ENCODE data around the gene STAT3. TPM values are rescaled to one million over a fixed set of nuclear protein-coding genes. Genes with fewer than 3 reads are reported as not detected.
"Not testable (repeated sequence)": the region's sequence is repeated elsewhere in the genome, so short reads cannot be mapped to it uniquely, and the experiment has no call there.

Gene STAT3
- total RNA-seq, 1 donor from 2014 or later: 353 TPM

GRCh38 chr17:42409523-42410318 lies 21.5 kb upstream of the STAT3 start:
- DNase-seq (ENCODE audit: low spot score): no peak

- no peak for DNase-seq (ENCODE audit: low spot score)
Observed at GRCh38 chr17:42408061-42408460, 19.8 kb upstream of the STAT3 start.

DNA sequence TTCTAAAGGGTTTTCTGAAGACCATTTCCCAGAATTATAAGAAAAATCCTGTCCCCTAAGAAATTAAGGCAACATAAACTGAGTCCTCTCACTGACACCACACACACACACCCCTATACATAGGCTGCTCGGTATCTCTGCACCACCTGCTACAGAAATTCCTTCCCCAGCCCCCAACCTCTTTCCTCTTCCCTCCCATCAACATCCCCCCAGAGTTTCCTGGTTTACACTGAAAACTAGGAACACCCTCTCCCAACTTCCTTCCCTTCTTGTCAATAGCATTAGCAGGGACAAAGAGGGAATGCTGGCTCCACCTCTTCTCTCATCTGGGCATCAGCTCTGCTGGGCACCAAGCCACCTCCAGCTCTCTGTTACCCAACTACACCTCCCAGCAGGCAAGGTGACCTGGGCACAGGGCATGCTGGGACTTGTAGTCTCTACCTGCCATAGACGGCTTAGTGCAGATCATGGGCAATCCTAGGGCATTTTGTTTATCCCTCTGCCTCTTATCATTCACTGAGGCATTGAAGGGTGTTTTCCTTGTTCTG lies 19.1 kb upstream of the STAT3 start:
- no peak for DNase-seq (ENCODE audit: low spot score)

GRCh38 chr17:42406615-42407288 lies 18.5 kb upstream of the STAT3 start:
- no peak for DNase-seq (ENCODE audit: low spot score)

DNA sequence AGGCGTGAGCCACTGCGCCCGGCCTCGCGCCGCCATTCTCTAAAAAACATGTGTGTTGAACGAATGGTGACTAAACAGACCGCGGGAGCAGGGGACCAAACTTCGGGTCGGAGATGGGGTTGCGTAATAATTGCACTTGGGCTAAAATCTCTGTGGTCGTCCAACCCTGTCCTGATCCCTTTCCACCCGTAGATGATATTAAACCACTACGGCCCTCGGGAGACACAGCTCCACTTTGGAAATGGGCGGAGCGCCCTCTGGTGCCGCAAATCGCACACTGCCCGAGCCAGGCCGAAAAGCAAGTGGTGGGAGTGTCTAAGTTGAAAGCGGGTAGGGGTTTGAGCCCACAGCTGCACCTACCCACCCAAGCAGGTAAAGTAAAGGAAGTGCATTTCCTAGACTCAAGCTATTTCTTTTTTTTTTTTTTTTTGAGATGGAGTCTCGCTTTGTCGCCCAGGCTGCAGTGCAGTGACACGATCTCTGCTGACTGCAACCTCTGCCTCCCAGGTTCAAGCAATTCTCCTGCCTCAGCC lies 17.8 kb upstream of the STAT3 start:
- peak; percentile 95 for DNase-seq (ENCODE audit: low spot score)

- DNase-seq (ENCODE audit: low spot score): no peak
Observed at GRCh38 chr17:42405076-42405475, 16.8 kb upstream of the STAT3 start.

DNA sequence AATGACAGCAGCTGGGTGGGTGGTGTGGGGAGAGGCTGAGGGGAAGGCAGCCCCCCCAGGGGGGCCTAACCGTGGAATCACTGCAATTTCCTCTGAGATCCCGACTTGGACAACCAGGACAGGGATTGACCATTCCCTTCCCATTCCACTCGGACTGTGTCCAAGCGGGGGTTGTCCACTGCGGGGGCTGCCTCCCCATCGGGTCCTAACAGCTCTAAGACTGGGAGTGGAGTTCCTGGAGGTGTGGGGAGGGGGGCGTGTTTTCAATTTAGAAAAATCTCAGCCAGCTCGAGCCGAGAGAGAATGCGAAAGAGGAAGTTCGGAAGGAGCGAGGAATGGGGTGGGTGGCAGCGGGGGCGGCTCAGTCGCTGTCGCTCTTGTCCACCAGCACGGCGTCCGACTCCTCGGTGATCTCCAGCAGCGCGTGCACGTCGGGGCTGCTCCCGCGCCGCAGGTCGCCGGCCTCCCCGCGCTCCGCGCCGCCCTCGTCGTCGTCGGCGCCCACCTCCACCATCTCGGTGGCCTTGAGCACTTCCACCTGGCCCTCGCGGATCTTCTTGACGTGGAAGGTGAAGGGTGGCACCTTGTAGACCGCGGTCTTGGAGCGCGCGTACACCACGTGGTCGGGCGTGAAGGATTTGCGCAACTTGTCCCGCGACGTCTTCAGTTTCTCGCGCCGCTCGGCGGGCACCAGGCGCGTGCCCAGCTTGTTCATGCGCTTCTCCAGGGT lies 16.2 kb upstream of the STAT3 start:
- no peak for DNase-seq (ENCODE audit: low spot score)

GRCh38 chr17:42403150-42403549 lies 14.9 kb upstream of the STAT3 start:
- no peak for DNase-seq (ENCODE audit: low spot score)

GRCh38 chr17:42402117-42402516 lies 13.9 kb upstream of the STAT3 start:
- no peak for DNase-seq (ENCODE audit: low spot score)

- not testable (repeated sequence) for DNase-seq (ENCODE audit: low spot score)
Observed at GRCh38 chr17:42400844-42401375, 12.7 kb upstream of the STAT3 start.

DNA sequence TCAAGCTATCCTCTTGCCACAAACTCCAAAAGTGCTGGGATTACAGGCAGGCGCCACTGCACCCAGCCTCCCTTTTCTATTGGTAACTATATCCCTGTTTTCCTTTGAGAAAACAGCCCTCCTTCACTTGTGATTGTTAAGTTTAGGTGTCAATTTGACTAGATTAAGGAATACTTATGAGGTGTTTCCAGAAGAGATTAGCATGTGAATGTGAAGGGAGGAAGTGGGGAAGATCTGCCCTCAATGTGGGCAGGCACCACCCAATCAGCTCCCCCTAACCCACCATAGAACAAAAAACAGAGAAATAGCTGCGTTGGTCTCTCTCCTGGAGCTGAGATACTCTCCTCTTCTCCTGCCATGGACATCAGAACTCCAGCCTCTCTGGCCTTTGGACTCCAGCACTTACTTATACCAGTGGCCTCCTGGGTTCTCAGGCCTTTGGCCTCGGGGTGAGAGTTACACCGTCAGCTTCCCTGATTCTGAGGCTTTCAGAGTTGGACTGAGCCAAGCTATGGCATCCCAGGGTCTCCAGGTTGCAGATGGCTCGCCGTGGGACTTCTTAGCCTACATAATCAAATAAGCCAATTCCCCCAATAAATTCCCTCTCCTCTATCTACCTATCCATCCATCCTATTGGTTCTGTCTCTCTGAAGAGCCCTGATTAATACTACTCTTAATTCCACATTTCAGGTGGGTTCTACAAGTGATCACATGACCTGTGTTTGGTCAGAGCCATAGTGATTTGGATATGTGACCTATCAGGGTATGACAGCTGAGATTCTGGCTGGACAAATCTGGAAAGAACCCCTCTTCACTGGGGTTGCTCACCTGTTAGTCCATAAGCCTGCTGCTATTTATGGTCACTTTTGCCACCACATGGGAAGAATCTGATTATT lies 12.0 kb upstream of the STAT3 start:
- no peak for DNase-seq (ENCODE audit: low spot score)

GRCh38 chr17:42399121-42399520 lies 10.9 kb upstream of the STAT3 start:
- DNase-seq (ENCODE audit: low spot score): no peak

- DNase-seq (ENCODE audit: low spot score): not testable (repeated sequence)
Observed at GRCh38 chr17:42395601-42396000, 7.4 kb upstream of the STAT3 start.

DNA sequence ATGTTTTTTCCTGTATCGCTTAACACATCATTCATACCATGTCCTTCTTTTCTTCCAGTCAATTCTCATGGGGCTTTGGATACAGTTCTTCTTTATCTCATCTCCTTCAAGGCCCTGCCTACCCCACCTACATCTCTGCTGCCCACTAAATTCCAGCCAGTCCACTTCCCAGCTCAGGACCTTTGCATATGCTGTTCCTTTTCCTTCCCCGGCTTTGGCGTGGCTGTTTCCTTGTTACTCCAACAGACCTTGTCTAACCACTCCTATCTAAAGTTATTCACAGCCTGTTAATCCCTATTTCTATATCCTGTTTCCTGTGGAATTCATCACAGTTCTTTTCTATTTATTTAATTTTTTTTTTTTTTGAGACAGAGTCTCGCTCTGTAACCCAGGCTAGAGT lies 6.6 kb upstream of the STAT3 start:
- DNase-seq (ENCODE audit: low spot score): no peak

DNA sequence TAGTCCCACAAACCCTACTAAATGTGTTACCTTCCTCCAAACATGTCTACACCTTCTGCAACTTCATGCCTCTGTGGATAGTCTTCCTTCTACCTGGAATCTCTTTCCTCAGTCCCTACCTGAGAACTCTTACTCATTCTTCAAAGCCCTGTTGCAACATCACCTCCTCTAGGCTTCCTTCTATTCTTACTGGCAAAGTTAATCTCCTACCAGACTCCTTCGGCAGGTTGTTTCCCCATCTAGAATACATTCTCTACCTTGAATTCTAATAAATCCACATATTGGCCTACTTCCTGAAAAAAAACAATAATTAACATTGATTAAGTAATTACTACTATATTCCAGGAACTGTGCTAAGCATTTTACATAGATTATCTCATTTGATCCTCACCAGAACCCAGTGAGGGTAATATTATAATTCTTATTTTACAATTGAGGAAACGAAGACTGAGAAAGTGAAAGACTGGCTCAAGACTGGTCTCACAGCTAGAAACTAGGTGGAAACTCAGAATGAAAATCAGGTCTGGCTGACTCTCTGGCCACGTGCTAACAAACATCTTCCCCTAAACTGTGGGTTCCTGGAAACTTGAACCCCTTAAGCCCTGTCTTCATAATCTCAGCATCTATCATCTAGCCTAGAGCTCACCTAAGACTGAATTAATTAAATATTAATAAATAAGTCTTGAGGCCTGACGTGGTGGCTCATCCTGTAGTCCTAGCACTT lies 4.6 kb upstream of the STAT3 start:
- no peak for DNase-seq (ENCODE audit: low spot score)

GRCh38 chr17:42391439-42391838 lies 3.2 kb upstream of the STAT3 start:
- DNase-seq (ENCODE audit: low spot score): not testable (repeated sequence)

DNA sequence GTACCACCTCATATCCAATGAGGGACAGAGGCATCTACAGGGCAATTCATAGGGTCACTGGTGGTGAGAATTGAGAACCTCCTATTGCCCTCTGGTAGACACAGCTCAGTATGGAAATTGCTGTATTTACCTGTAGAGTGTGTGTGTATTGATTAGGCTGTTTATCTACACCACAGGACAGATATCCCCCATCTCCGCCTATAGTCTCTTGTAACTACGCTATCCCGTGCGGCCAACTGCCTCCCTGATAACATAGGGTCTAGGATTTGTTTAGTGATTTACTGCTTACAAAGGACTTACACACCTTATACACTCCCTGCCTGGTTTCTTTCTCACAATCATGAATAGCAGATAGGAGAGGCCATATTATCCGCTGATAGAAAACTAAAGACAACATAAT lies 1.7 kb upstream of the STAT3 start:
- DNase-seq (ENCODE audit: low spot score): no peak

- DNase-seq (ENCODE audit: low spot score): no peak
Observed at GRCh38 chr17:42389135-42389417, 834 bp upstream of the STAT3 start.

DNA sequence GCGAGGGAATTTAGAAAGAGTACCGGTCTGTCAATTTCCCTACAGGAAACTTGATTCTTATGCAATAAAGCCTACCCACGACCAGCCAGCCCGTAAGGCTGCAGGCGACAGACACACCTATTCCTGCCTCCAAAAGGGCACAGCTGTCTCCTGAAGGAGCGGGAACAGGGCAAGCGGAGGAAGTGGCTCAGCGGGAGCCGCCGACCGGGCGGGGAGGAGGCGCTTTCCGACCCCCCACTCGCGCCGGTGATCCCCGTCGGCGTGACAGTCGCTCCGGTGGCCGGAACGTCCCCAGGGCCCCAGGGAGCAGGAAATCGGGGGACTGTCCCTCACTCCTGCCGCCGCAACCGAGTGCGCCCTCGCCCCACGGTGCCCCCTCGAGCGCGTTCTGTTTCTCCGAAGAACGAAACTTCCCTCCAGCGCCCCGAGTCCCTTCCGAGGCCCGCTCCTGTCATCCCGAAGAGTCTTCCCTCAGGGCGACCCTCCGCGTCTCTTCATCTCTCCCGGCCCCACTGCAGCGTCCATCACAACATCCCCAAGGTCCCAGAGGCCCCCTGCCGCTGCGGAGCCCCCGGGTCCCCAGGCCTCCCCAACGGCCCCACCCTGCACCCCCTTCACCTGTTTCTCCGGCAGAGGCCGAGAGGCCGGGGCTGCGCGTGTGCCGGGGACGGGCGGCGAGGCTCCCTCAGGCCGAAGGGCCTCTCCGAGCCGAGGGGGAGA lies 421 bp downstream of the STAT3 start:
- DNase-seq (ENCODE audit: low spot score): no peak

Data from mesenteric fat pad (tissue), 1 donor.